ENCODE data around the gene SHC2.
A peak's percentile ranks its signal among the peaks of the same experiment; 100 is the strongest.
"Not testable (repeated sequence)": the region's sequence is repeated elsewhere in the genome, so short reads cannot be mapped to it uniquely, and the experiment has no call there.

Gene SHC2

GRCh38 chr19:482186-483041 lies 21.6 kb upstream of the SHC2 start:
- TF ChIP-seq CTCF (IDR thresholded peaks at IDR 0.05; ENCODE audit: borderline replicate concordance, insufficient read depth, low read depth, low read length), result no peak

DNA sequence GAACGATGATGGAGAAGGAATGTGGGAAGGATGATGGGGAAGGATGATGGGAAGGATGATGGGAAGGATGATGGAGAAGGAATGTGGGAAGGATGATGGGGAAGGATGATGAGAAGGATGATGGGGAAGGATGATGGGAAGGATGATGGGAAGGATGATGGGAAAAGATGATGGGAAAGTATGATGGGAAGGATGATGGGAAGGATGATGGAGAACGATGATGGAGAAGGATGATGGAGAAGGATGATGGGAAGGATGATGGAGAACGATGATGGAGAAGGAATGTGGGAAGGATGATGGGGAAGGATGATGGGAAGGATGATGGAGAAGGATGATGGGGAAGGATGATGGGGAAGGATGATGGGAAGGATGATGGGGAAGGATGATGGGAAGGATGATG lies 20.3 kb upstream of the SHC2 start:
- not testable (repeated sequence) for H3K4me3 ChIP-seq (ENCODE audit: low read depth, low read length)

More at GRCh38 chr19:482186-483041, 21.6 kb upstream of the SHC2 start:
- H3K4me3 ChIP-seq (ENCODE audit: low read depth, low read length), result no peak overlapping the region

- no peak overlapping the region for H3K4me3 ChIP-seq (ENCODE audit: low read depth, low read length)
- TF ChIP-seq CTCF (IDR thresholded peaks at IDR 0.05; ENCODE audit: borderline replicate concordance, insufficient read depth, low read depth, low read length), result peak; percentile 34
These were observed 19.4 kb upstream of the SHC2 start for GRCh38 chr19:480016-480855.

DNA sequence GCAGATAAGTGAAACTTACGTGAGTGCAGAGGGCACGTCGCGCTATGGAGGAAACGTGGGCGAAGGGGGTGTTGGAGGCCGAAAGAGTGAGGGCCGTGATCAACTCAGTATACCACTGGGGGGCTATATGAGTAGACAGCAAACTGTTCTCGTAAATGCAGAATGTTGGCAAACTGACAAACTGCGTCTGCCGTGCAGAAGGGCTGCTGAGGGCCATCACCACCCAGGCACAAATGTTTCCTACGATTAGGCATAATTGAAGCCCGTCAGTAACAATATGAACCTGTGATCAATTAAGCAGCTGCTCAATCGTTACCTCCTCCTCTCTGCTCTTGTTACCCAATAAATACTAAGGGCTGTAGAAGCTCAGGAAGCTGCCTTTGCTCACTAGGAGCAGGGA lies 18.1 kb upstream of the SHC2 start:
- no peak for TF ChIP-seq CTCF (IDR thresholded peaks at IDR 0.05; ENCODE audit: borderline replicate concordance, insufficient read depth, low read depth, low read length)
- no peak overlapping the region for H3K4me3 ChIP-seq (ENCODE audit: low read depth, low read length)

DNA sequence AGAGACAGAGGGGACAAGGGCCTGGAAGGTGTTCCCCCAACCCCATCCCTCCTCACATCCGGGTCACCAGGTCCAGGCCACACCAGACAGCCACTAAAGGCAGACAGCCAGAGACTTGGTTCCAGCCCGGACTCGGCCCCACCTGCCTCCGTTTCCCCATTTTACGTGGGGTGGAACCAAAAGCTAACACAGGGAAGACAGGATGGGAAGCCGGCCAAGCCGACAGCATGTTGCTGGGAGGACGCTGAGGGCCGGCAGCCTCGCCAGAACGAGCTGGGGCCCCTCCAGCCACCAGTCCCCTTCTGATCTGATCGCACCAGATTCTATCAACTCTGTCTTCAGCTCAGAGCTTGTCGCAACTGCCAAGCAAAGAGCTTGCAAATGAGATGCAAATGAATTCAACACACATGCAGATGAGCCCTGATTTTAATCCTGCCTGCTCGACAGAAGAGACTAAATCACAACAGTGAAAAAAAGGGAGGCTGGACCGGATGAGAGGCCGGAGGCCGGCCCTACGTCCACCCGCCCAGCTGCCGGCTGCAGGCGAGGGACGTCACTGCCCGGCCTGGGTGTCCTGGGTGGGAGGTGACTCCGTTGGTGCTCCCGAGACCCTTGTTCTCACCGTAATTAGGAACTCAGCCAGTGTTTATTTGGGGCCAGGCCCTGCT lies 17.5 kb upstream of the SHC2 start:
- H3K4me3 ChIP-seq (ENCODE audit: low read depth, low read length), result no peak overlapping the region
- no peak for TF ChIP-seq CTCF (IDR thresholded peaks at IDR 0.05; ENCODE audit: borderline replicate concordance, insufficient read depth, low read depth, low read length)

DNA sequence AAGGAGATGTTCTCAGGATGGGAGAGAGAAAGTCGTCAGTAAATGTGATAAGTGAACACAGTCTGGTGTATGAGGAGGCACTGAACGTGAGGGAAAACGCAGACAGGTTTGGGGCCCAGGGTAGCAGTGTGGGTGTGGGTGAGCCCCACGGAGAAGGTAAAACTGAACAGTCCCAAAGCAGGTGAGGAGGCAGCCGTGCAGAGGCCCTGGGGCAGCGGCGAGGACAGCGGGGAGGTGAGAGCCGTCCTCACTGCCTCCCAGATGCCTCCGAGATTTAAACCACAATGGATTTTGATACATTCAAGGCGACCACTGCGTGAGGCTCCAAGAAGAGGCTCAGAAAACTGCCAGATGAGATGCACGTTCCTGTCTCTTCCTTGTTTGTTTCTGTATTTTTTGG lies 14.5 kb upstream of the SHC2 start:
- no peak overlapping the region for H3K4me3 ChIP-seq (ENCODE audit: low read depth, low read length)
- TF ChIP-seq CTCF (IDR thresholded peaks at IDR 0.05; ENCODE audit: borderline replicate concordance, insufficient read depth, low read depth, low read length), result no peak

Measured in GM12875 (cell line).